Keratinocyte (primary cell): ENCODE measurements around the gene MLLT6. TPM values are rescaled to one million over a fixed set of nuclear protein-coding genes. Genes with fewer than 3 reads are reported as not detected.
A peak's percentile ranks its signal among the peaks of the same experiment; 100 is the strongest.

Source experiments
- DNase-seq: peaks from one replicate; pipeline ENCODE4 v3.0.0-alpha.2; 2011; ENCODE audit warnings: low read depth, missing footprints, low spot score
- FAIRE-seq: peaks from 2 replicates; lab custom pipeline; 2011; peaks lifted over from hg19 to GRCh38; lab: Jason Lieb, UNC
- H2AFZ ChIP-seq: 2 replicates; pipeline ENCODE4 v1.6.0; 2012; ENCODE audit warnings: low read length, control low read depth, inconsistent platforms; ENCODE audit not compliant: control insufficient read depth
- H3K27ac ChIP-seq: 2 replicates; pipeline ENCODE4 v1.5.1; 2011; ENCODE audit warnings: low read length; ENCODE audit not compliant: control insufficient read depth, insufficient read depth
- H3K27me3 ChIP-seq: 3 replicates; pipeline ENCODE4 v1.6.0; 2011; ENCODE audit warnings: low read length; ENCODE audit not compliant: control insufficient read depth, insufficient read depth; ENCODE audit errors: extremely low read depth
- H3K36me3 ChIP-seq, 2 experiments: 2 replicates in 1 of 2; 3 replicates in 1 of 2; pipeline ENCODE4 v1.5.1; 2011; ENCODE audit warnings: low read length in 2 of 2, mild to moderate bottlenecking in 1 of 2; ENCODE audit not compliant: control insufficient read depth in 2 of 2, insufficient read depth in 2 of 2; ENCODE audit errors: extremely low read depth in 1 of 2
- H3K4me1 ChIP-seq: 3 replicates; pipeline ENCODE4 v1.5.1; 2011; ENCODE audit warnings: low read length; ENCODE audit not compliant: control insufficient read depth, insufficient read depth; ENCODE audit errors: extremely low read depth
- H3K4me2 ChIP-seq: 3 replicates; pipeline ENCODE4 v1.6.0; 2011; ENCODE audit warnings: low read depth, low read length; ENCODE audit not compliant: control insufficient read depth, insufficient read depth; ENCODE audit errors: extremely low read depth
- H3K4me3 ChIP-seq, 3 experiments: fragments of 200-600 bp in 1 of 3; sonication (generic) in 1 of 3; 2 replicates in 2 of 3; 3 replicates in 1 of 3; pipeline ENCODE4 v1.5.1; 2011 to 2016; ENCODE audit warnings: low read length in 3 of 3, mild to moderate bottlenecking in 3 of 3, control low read depth in 2 of 3, inconsistent platforms in 1 of 3, low read depth in 1 of 3, mixed read lengths in 1 of 3, mixed run types in 1 of 3, moderate library complexity in 1 of 3; ENCODE audit not compliant: control insufficient read depth in 2 of 3, insufficient read depth in 2 of 3; ENCODE audit errors: extremely low read depth in 1 of 3
- H3K79me2 ChIP-seq: 2 replicates; pipeline ENCODE4 v1.6.0; 2012; ENCODE audit warnings: low read length; ENCODE audit not compliant: control insufficient read depth, insufficient read depth
- H3K9ac ChIP-seq: 3 replicates; pipeline ENCODE4 v1.6.0; 2011; ENCODE audit warnings: low read length; ENCODE audit not compliant: control insufficient read depth, insufficient read depth; ENCODE audit errors: extremely low read depth
- H3K9me1 ChIP-seq: 3 replicates; pipeline ENCODE4 v1.6.0; 2011; ENCODE audit warnings: low read length; ENCODE audit not compliant: control insufficient read depth, insufficient read depth; ENCODE audit errors: extremely low read depth
- H3K9me3 ChIP-seq: 2 replicates; pipeline ENCODE4 v1.5.1; 2012; ENCODE audit warnings: low read depth, low read length; ENCODE audit not compliant: control insufficient read depth
- H4K20me1 ChIP-seq: 3 replicates; pipeline ENCODE4 v1.6.0; 2011; ENCODE audit warnings: low read length; ENCODE audit not compliant: control insufficient read depth, insufficient read depth; ENCODE audit errors: extremely low read depth
- CTCF ChIP-seq, 3 experiments: IDR thresholded peaks in 1 of 3; conservative IDR thresholded peaks in 1 of 3; optimal IDR thresholded peaks in 1 of 3; 2 replicates in 2 of 3; 3 replicates in 1 of 3; pipeline versions ENCODE3 to v1.5.1; 2011; ENCODE audit warnings: low read length in 3 of 3, mild to moderate bottlenecking in 3 of 3, moderate library complexity in 2 of 3, control low read depth in 1 of 3, inconsistent platforms in 1 of 3; ENCODE audit not compliant: insufficient read depth in 2 of 3; ENCODE audit errors: extremely low read depth in 1 of 3
- EZH2 ChIP-seq: IDR thresholded peaks from one replicate; pipeline ENCODE4 v1.6.1; 2012; ENCODE audit warnings: inconsistent platforms, mild to moderate bottlenecking, low read length, moderate library complexity
- dilution Hi-C: fragments of 300-500 bp; cut with MboI; formaldehyde crosslinking; loops from one replicate; pipeline ENCODE4 v1.7.0; 2020; ENCODE audit warnings: low sequenced_read_pairs; ENCODE audit not compliant: extremely low pct_ligation_motif_present
- polyA plus RNA-seq, 5 experiments: library from polyadenylated mRNA; depleted of rRNA in 3 of 5; stranded (reverse) in 3 of 5; stranded (forward) in 1 of 5; unstranded in 1 of 5; fragments of >200 nt; gene quantifications; 1 replicate in 1 of 5; 2 replicates in 3 of 5; 3 replicates in 1 of 5; pipeline versions ENCODE4 v1.2.1 to v1.2.3, GENCODE V29; 2011 to 2012; ENCODE audit warnings: missing spikeins in 2 of 5, low read depth in 1 of 5, low replicate concordance in 1 of 5

The MLLT6 gene
- polyA plus RNA-seq, 1 donor (not counting 4 experiments of a cell fraction or from before 2014, with no cell fraction given) = 17.4 TPM

- peaks cover 38% of the 10 kb centered on the region for H3K4me1 ChIP-seq
- H3K79me2 ChIP-seq = no peaks in the 10 kb centered on the region
- dilution Hi-C loops = no loop called here
- H3K9ac ChIP-seq = peak overlapping the region; percentile 85
- no peaks in the 10 kb centered on the region for H4K20me1 ChIP-seq
- peak overlapping the region; percentile 96 for H3K4me2 ChIP-seq
- DNase-seq (no peak), FAIRE-seq (no peak)
- peak overlapping the region; percentile 73 for H2AFZ ChIP-seq
- H3K9me1 ChIP-seq = no peaks in the 10 kb centered on the region
- no peaks in the 10 kb centered on the region for H3K36me3 ChIP-seq
- no peak for TF ChIP-seq EZH2
- H3K9me3 ChIP-seq = no peaks in the 10 kb centered on the region
- no peaks in the 10 kb centered on the region for H3K27me3 ChIP-seq
- peak overlapping the region; percentile 50 to 84 (median 82) for H3K4me3 ChIP-seq
- peak overlapping the region; percentile 72 for H3K27ac ChIP-seq
These were observed 1.1 kb upstream of the MLLT6 start for GRCh38 chr17:38703742-38704605.

- Histone ChIP-seq H3K79me2 (no peaks in the 10 kb centered on the region), H2AFZ (no peak overlapping the region)
- DNase-seq = no peak
These were observed 390 bp downstream of the MLLT6 start for GRCh38 chr17:38705523-38705802.

More at GRCh38 chr17:38705523-38705802, 390 bp downstream of the MLLT6 start:
- TF ChIP-seq EZH2 (no peak), CTCF (optimal IDR thresholded peaks at IDR 0.05 in 1 of 3, IDR thresholded peaks at IDR 0.05 in 1 of 3, conservative IDR thresholded peaks at IDR 0.05 in 1 of 3; ENCODE audit: extremely low read depth in 1 of 3, insufficient read depth in 2 of 3, low read length in 3 of 3) (no peak)
- Histone ChIP-seq H3K4me2 (peak overlapping the region; percentile 91), H3K27ac (no peak overlapping the region), H3K4me3 (peak overlapping the region; percentile 63 to 88 (median 84)), H4K20me1 (no peaks in the 10 kb centered on the region), H3K9me1 (no peaks in the 10 kb centered on the region), H3K4me1 (peaks cover 32% of the 10 kb centered on the region), H3K27me3 (no peaks in the 10 kb centered on the region), H3K36me3 (peaks cover 0 to 7% of the 10 kb centered on the region in 2 experiments), H3K9me3 (no peaks in the 10 kb centered on the region), H3K9ac (peak overlapping the region; percentile 76)
- dilution Hi-C loops = no loop called here
- no peak for FAIRE-seq
